Naive thymus-derived CD4-positive, alpha-beta T cell (primary cell): ENCODE results near the gene PRR4. TPM values are rescaled to one million over a fixed set of nuclear protein-coding genes. Genes with fewer than 3 reads are reported as not detected.

ENCODE experiments used
- ATAC-seq: fragments of 150-1000 bp; cut with Tn5 transposase; 2 replicates; pipeline ENCODE4 v1.10.0; 2021; ENCODE audit warnings: mild to moderate bottlenecking, moderate library complexity
- CTCF ChIA-PET: fragments of 350-600 bp; sonication (Branson Sonifier 250); formaldehyde crosslinking; loops from one replicate; lab custom pipeline; 2021; ENCODE audit warnings: antibody characterized with exemption; lab: Charles Lee
- POLR2A ChIA-PET: fragments of 350-600 bp; sonication (Branson Sonifier 250); formaldehyde crosslinking; loops from one replicate; lab custom pipeline; 2021; ENCODE audit warnings: antibody characterized with exemption, inconsistent platforms; lab: Charles Lee
- DNase-seq, 9 donors: peaks; one replicate each; pipeline versions ENCODE4 v3.0.0 to v3.0.0-alpha.2; 2020 to 2022; ENCODE audit warnings: mixed read lengths in 1 of 9
- H3K27ac ChIP-seq: one replicate; pipeline ENCODE4 v1.7.0; 2013; ENCODE audit warnings: mild to moderate bottlenecking, low read depth, low read length, moderate library complexity
- H3K27me3 ChIP-seq, 2 donors: one replicate each; pipeline ENCODE4 v1.7.0; 2013; ENCODE audit warnings: low read length in 2 of 2, mild to moderate bottlenecking in 2 of 2, moderate library complexity in 2 of 2; ENCODE audit not compliant: control insufficient read depth in 2 of 2, insufficient read depth in 2 of 2
- H3K36me3 ChIP-seq, 3 experiments: 1 replicate in 2 of 3; 2 replicates in 1 of 3; pipeline ENCODE4 v1.7.0; 2013; ENCODE audit warnings: low read length in 3 of 3, mild to moderate bottlenecking in 3 of 3, moderate library complexity in 1 of 3; ENCODE audit not compliant: insufficient read depth in 3 of 3, control insufficient read depth in 2 of 3
- H3K4me1 ChIP-seq, 2 donors: one replicate each; pipeline ENCODE4 v1.7.0; 2013; ENCODE audit warnings: low read length in 2 of 2, mild to moderate bottlenecking in 2 of 2, moderate library complexity in 1 of 2; ENCODE audit not compliant: control insufficient read depth in 2 of 2, insufficient read depth in 2 of 2
- H3K4me3 ChIP-seq: 2 replicates; pipeline ENCODE4 v1.7.0; 2013; ENCODE audit warnings: mild to moderate bottlenecking, low read length
- H3K9me3 ChIP-seq, 3 experiments: 1 replicate in 2 of 3; 2 replicates in 1 of 3; pipeline ENCODE4 v1.7.0; 2013; ENCODE audit warnings: low read length in 3 of 3; ENCODE audit not compliant: control insufficient read depth in 2 of 3
- H3K27ac Mint-ChIP-seq, 9 donors: one replicate each; pipeline ENCODE4 v1.8.0; 2020 to 2022; ENCODE audit warnings: mixed read lengths in 9 of 9, mild to moderate bottlenecking in 8 of 9, moderate library complexity in 5 of 9, inconsistent platforms in 2 of 9
- H3K27me3 Mint-ChIP-seq, 5 donors: one replicate each; pipeline ENCODE4 v1.8.0; 2021 to 2022; ENCODE audit warnings: mixed read lengths in 5 of 5, mild to moderate bottlenecking in 1 of 5
- H3K36me3 Mint-ChIP-seq, 5 donors: one replicate each; pipeline ENCODE4 v1.8.0; 2020 to 2022; ENCODE audit warnings: mixed read lengths in 5 of 5, mild to moderate bottlenecking in 3 of 5, inconsistent platforms in 1 of 5
- H3K4me1 Mint-ChIP-seq, 7 donors: one replicate each; pipeline ENCODE4 v1.8.0; 2020 to 2022; ENCODE audit warnings: mixed read lengths in 7 of 7, mild to moderate bottlenecking in 3 of 7, inconsistent platforms in 1 of 7
- H3K4me3 Mint-ChIP-seq, 10 donors: one replicate each; pipeline ENCODE4 v1.8.0; 2020 to 2022; ENCODE audit warnings: mild to moderate bottlenecking in 10 of 10, mixed read lengths in 10 of 10, moderate library complexity in 6 of 10, inconsistent platforms in 2 of 10
- H3K9me3 Mint-ChIP-seq, 11 donors: one replicate each; pipeline ENCODE4 v1.8.0; 2020 to 2022; ENCODE audit warnings: mixed read lengths in 11 of 11, mild to moderate bottlenecking in 4 of 11, inconsistent platforms in 1 of 11, moderate library complexity in 1 of 11
- intact Hi-C, 2 donors: fragments of 100-400 bp; cut with micrococcal nuclease; formaldehyde crosslinking; loops; one replicate each; pipeline ENCODE4 v1.15.1; 2023
- polyA plus RNA-seq, 2 donors: library from polyadenylated mRNA; unstranded; fragments of 300-500 nt; fragmentation: Illumina TruSeq; gene quantifications; one replicate each; pipeline ENCODE4 v1.2.3, GENCODE V29; 2021
- total RNA-seq, 6 experiments: library from RNA in 5 of 6; stranded (reverse) in 5 of 6; gene quantifications; 1 replicate in 5 of 6; 2 replicates in 1 of 6; pipeline ENCODE4 v1.2.3 and lab custom pipeline; 2021 to 2026

The PRR4 gene
- total and polyA plus RNA-seq, 7 experiments from 2014 or later: 2.1 to 4.6 (median 2.6) TPM

DNA sequence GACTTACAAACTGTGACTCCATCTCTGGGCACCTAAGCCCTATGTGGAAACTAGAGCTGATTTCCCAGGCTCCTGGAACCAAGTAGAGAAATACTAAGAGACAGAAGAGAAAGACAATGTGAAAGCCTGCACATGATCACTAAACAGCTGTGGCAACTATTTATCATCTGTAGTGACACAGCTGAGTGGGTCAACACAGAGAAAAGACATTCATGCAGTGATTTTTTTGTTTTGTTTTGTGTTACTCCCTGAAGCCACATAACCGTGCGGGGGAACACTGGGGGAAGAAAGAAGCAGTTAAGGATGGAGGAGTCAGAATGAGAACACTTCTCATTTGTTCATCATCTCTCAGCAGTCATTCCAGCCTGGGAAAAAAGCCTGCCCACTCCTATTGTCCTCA, 1.5 kb downstream of the PRR4 start:
- POLR2A ChIA-PET: no interaction called here
- peaks cover 0 to 23% of the 10 kb centered on the region in 2 donors for H3K4me1 ChIP-seq
- H3K27ac Mint-ChIP-seq: peak overlapping the region in 1 of 9 donors; percentile 61
- no peaks in the 10 kb centered on the region for H3K27me3 ChIP-seq
- no peak overlapping the region for H3K4me3 ChIP-seq
- no peaks in the 10 kb centered on the region for H3K9me3 ChIP-seq
- H3K4me1 Mint-ChIP-seq: peaks cover 28 to 36% (median 34%) of the 10 kb centered on the region in 7 donors
- H3K9me3 Mint-ChIP-seq: peaks cover 0 to 3% (median 0%) of the 10 kb centered on the region in 11 donors
- CTCF ChIA-PET: no interaction called here
- H3K36me3 ChIP-seq: peaks cover 0 to 6% (median 0%) of the 10 kb centered on the region in 3 experiments
- ATAC-seq: no peak
- no peak overlapping the region for H3K4me3 Mint-ChIP-seq
- no peaks in the 10 kb centered on the region for H3K27me3 Mint-ChIP-seq
- DNase-seq: no peak
- H3K36me3 Mint-ChIP-seq: peaks cover 14 to 69% (median 50%) of the 10 kb centered on the region in 5 donors
- no peak overlapping the region for H3K27ac ChIP-seq
- intact Hi-C loops: no loop called here

DNA sequence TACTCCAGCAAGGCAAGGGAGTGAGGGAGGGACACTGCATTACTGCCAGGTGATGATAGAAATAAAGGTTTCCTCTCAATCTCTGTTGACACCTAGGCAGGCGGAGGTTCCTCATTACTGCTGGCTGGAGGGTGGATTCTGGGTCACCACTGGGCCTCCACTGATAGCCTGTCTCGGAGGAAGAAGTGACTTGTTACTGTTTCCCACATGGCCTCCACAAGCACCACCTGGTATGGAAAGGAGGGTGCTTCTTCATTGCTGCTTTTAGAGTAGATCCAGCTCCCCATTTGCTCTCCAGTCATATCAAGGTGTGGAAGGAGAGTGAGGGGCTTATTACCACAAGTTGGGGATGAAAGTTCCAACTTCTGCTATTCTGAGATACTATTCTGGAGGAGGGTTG, 6.4 kb downstream of the PRR4 start:
- H3K4me3 ChIP-seq: no peak overlapping the region
- peaks cover 0 to 3% (median 0%) of the 10 kb centered on the region in 7 donors for H3K4me1 Mint-ChIP-seq
- no peak overlapping the region for H3K4me3 Mint-ChIP-seq
- no peak overlapping the region for H3K27ac Mint-ChIP-seq
- no peaks in the 10 kb centered on the region for H3K4me1 ChIP-seq
- H3K36me3 ChIP-seq: peaks cover 0 to 6% (median 0%) of the 10 kb centered on the region in 3 experiments
- H3K9me3 Mint-ChIP-seq: peaks cover 0 to 6% (median 3%) of the 10 kb centered on the region in 11 donors
- no peaks in the 10 kb centered on the region for H3K9me3 ChIP-seq
- CTCF ChIA-PET: no interaction called here
- POLR2A ChIA-PET: no interaction called here
- H3K27me3 Mint-ChIP-seq: no peaks in the 10 kb centered on the region
- ATAC-seq: no peak
- intact Hi-C loops: no loop called here
- peaks cover 12 to 63% (median 35%) of the 10 kb centered on the region in 5 donors for H3K36me3 Mint-ChIP-seq
- H3K27me3 ChIP-seq: no peaks in the 10 kb centered on the region
- no peak overlapping the region for H3K27ac ChIP-seq
- no peak for DNase-seq

DNA sequence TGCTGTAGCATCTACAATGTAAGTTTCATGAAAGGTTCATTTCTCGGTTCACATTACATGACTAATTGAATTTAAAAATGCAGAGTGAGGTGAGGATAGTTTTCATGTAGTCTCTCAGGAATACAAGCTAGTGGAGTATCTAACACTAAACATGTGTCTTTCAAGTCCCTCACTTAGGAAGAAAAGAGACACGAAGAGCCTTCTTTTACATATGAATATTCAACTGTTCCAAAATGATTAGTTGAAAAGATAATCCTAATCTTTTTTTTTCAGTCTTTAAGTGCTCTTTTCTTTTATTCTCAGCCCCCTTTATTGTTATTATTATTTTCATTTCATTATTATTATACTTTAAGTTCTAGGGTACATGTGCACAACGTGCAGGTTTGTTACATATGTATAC, 10.8 kb downstream of the PRR4 start:
- CTCF ChIA-PET: no interaction called here
- DNase-seq: no peak
- H3K36me3 Mint-ChIP-seq: peaks cover 0 to 37% (median 4%) of the 10 kb centered on the region in 5 donors
- no peaks in the 10 kb centered on the region for H3K4me1 Mint-ChIP-seq
- H3K9me3 Mint-ChIP-seq: peaks cover 0 to 20% (median 5%) of the 10 kb centered on the region in 11 donors
- H3K36me3 ChIP-seq: no peaks in the 10 kb centered on the region
- H3K27me3 ChIP-seq: no peaks in the 10 kb centered on the region
- no peak overlapping the region for H3K4me3 ChIP-seq
- ATAC-seq: no peak
- POLR2A ChIA-PET: no interaction called here
- intact Hi-C loops: no loop called here
- no peaks in the 10 kb centered on the region for H3K27me3 Mint-ChIP-seq
- H3K4me3 Mint-ChIP-seq: no peak overlapping the region
- no peak overlapping the region for H3K27ac Mint-ChIP-seq
- no peak overlapping the region for H3K27ac ChIP-seq
- no peaks in the 10 kb centered on the region for H3K4me1 ChIP-seq
- H3K9me3 ChIP-seq: no peaks in the 10 kb centered on the region

DNA sequence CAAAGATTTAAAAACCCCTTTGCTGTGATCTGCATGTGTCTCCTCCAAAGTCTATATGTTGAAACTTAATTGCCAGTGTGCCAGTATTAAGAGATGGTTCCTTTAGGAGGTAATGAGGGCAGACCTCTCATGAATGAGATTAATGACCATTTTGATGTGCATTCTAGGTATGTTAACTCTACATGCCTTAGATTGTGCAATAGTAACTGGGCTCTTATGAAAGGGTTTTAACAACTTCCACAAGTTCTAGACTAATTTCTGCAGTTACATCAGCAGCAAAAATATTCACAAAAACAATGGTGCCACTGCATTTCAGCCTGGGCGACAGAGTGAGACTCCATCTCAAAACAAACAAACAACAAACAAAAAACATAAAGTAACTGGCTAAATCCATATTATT, 19.3 kb downstream of the PRR4 start:
- Histone ChIP-seq H3K27me3 (no peaks in the 10 kb centered on the region), H3K36me3 (no peaks in the 10 kb centered on the region), H3K4me1 (no peaks in the 10 kb centered on the region), H3K9me3 (no peaks in the 10 kb centered on the region), H3K4me3 (no peak overlapping the region), H3K27ac (no peak overlapping the region)
- Mint-ChIP-seq H3K27ac (no peak overlapping the region), H3K27me3 (no peaks in the 10 kb centered on the region), H3K4me1 (no peaks in the 10 kb centered on the region), H3K36me3 (peaks cover 0 to 3% (median 0%) of the 10 kb centered on the region in 5 donors), H3K9me3 (no peaks in the 10 kb centered on the region), H3K4me3 (no peak overlapping the region)
- ChIA-PET POLR2A (no interaction called here), CTCF (no interaction called here)
- ATAC-seq: no peak
- no peak for DNase-seq
- intact Hi-C loops: loop anchor here in 1 of 2 donors (5.0 kb wide), 1 partner anchor 52 kb away; the partner anchor contains the start of gene PRH1

DNA sequence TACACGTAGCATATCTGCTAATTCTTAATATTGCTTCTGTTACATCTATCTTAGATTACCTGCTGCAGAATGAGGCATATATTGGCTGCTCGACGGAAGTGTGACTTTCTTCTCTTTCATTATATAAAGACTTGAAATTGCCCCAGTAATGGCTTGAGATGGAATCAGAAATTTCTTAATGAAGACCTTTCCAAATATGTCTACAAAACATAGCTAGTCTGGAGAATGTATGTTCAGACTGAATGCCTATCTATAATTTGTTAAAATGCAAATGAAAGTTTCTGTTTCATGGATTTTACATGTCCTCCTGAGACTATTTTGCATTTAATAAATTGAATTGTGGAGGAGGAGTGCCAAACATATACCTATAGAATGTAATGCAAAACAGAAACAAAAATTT, 23.0 kb downstream of the PRR4 start, which contains the start of gene TAS2R10:
TAS2R10 (minus strand) TSS at position 101 of the 400 bp plus-strand sequence; CDS start at position 12, 89 bp downstream.
- no peaks in the 10 kb centered on the region for H3K27me3 Mint-ChIP-seq
- no peak within 1 kb of the TSS for H3K4me3 Mint-ChIP-seq
- DNase-seq (no peak), ATAC-seq (no peak)
- ChIA-PET POLR2A (no interaction called here), CTCF (no interaction called here)
- H3K36me3 ChIP-seq: no peaks in the 10 kb centered on the region
- intact Hi-C loops: no loop called here
- H3K4me1 ChIP-seq: no peaks in the 10 kb centered on the region
- peaks cover 0 to 2% (median 0%) of the 10 kb centered on the region in 7 donors for H3K4me1 Mint-ChIP-seq
- peaks cover 0 to 2% (median 0%) of the 10 kb centered on the region in 11 donors for H3K9me3 Mint-ChIP-seq
- no peaks in the 10 kb centered on the region for H3K9me3 ChIP-seq
- no peak within 1 kb of the TSS for H3K27ac ChIP-seq
- H3K36me3 Mint-ChIP-seq: peaks cover 0 to 4% (median 0%) of the 10 kb centered on the region in 5 donors
- no peaks in the 10 kb centered on the region for H3K27me3 ChIP-seq
- H3K27ac Mint-ChIP-seq: no peak within 1 kb of the TSS
- no peak within 1 kb of the TSS for H3K4me3 ChIP-seq

DNA sequence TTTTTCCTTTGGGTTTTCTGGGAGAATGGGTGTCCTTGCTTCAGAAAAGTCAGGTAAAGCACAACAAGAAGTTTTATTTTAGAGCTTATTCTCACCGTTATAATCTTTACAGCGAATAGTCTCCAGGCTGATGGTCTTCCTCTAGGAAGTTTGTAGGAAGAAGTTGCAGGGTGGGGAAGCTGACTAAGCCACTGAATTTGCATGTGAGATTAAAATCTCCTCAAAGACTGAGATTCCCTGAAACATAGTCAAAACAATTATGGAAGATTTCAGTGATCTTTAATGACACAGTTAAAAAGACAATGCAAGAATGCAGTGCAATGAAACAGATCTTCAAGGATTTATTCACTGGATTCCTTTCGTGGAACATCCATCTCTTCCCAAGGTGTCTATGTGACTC, 24.3 kb downstream of the PRR4 start:
- ATAC-seq (no peak), DNase-seq (no peak)
- Mint-ChIP-seq H3K27ac (no peak overlapping the region), H3K36me3 (peaks cover 0 to 4% (median 0%) of the 10 kb centered on the region in 5 donors), H3K4me1 (peaks cover 0 to 2% (median 0%) of the 10 kb centered on the region in 7 donors), H3K4me3 (no peak overlapping the region), H3K27me3 (no peaks in the 10 kb centered on the region), H3K9me3 (peaks cover 0 to 2% (median 0%) of the 10 kb centered on the region in 11 donors)
- POLR2A ChIA-PET: no interaction called here
- Histone ChIP-seq H3K4me3 (no peak overlapping the region), H3K4me1 (no peaks in the 10 kb centered on the region), H3K9me3 (no peaks in the 10 kb centered on the region), H3K27me3 (no peaks in the 10 kb centered on the region), H3K36me3 (no peaks in the 10 kb centered on the region), H3K27ac (no peak overlapping the region)
- CTCF ChIA-PET: no interaction called here
- intact Hi-C loops: no loop called here

DNA sequence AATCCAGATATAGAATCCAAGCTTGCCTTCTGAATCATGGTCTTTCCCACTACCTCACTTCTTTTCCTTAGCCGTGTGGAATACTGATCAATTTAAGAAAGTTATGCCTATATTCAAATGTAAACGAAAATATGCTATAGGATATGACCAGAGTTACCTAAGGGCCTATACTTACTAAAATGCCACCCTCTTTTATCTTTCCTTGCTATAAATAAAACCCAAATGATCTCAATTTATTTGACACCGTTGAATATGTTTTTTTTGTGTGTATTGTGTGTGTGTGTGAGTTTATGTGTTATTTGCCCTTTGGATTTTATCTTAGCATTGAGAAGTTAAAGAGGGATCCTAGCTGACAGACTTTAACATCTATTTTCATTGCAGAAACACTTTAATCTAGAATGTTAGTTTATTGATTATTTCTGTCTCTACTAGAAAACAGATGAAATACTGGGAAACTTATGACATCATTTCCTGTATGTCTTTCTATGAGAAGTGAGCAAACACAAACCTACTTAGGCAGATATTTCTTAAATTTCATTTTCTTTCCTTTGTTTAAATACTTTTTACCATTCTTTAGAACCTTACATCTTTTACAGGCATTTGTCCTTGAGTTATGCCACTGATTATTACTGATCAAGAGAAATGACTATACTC, 37.3 kb downstream of the PRR4 start:
- ATAC-seq (no peak), DNase-seq (no peak)
- Histone ChIP-seq H3K36me3 (no peaks in the 10 kb centered on the region), H3K27me3 (no peaks in the 10 kb centered on the region), H3K4me3 (no peak overlapping the region), H3K9me3 (no peaks in the 10 kb centered on the region), H3K4me1 (no peaks in the 10 kb centered on the region), H3K27ac (no peak overlapping the region)
- Mint-ChIP-seq H3K4me3 (no peak overlapping the region), H3K4me1 (no peaks in the 10 kb centered on the region), H3K27me3 (peaks cover 22 to 38% (median 26%) of the 10 kb centered on the region in 5 donors), H3K36me3 (no peaks in the 10 kb centered on the region), H3K9me3 (no peaks in the 10 kb centered on the region), H3K27ac (no peak overlapping the region)
- intact Hi-C loops: no loop called here
- CTCF ChIA-PET: no interaction called here
- POLR2A ChIA-PET: no interaction called here
